Calu3 (cell line): Measurements from ENCODE around the gene DCAF17. TPM values are rescaled to one million over a fixed set of nuclear protein-coding genes. Genes with fewer than 3 reads are reported as not detected.

Experiments
- total RNA-seq: library from RNA; stranded (reverse); gene quantifications from 2 replicates; pipeline ENCODE4 v1.2.3, GENCODE V29; 2022

Gene DCAF17
- total RNA-seq, 1 experiment from 2014 or later = 11.9 TPM

Other genes starting within 250 kb of the DCAF17 start
- gene METTL8, start 236 bp upstream of the DCAF17 start, total RNA-seq = 21.6 and 22.4 TPM in 2 replicates
- gene CYBRD1, start 88.2 kb downstream of the DCAF17 start, total RNA-seq = 2.3 and 2.6 TPM in 2 replicates